Cardiac muscle cell (in vitro differentiated cells and primary cell): ENCODE measurements around the gene ELF4. TPM values are rescaled to one million over a fixed set of nuclear protein-coding genes. Genes with fewer than 3 reads are reported as not detected.

Experiments
- DNase-seq, 2 donors: peaks; one replicate each; pipeline versions ENCODE4 v3.0.0 to v3.0.0-alpha.2; 2010 to 2017; ENCODE audit warnings: low read depth in 1 of 2, low spot score in 1 of 2
- H3K27ac ChIP-seq: fragments of 200-600 bp; sonication (generic); 2 replicates; pipeline ENCODE4 v1.5.1; 2016
- H3K27me3 ChIP-seq: fragments of 200-600 bp; sonication (generic); 2 replicates; pipeline ENCODE4 v1.6.0; 2016; ENCODE audit warnings: control low read depth
- H3K36me3 ChIP-seq: fragments of 200-600 bp; sonication (generic); 2 replicates; pipeline ENCODE4 v1.5.1; 2016; ENCODE audit warnings: control low read depth
- H3K4me1 ChIP-seq: fragments of 200-600 bp; sonication (generic); 2 replicates; pipeline ENCODE4 v1.8.1; 2017; ENCODE audit warnings: low read depth, mild to moderate bottlenecking, mixed run types
- H3K4me3 ChIP-seq: fragments of 200-600 bp; sonication (generic); 2 replicates; pipeline ENCODE4 v1.5.1; 2016; ENCODE audit warnings: mild to moderate bottlenecking
- H3K9me3 ChIP-seq: fragments of 200-600 bp; sonication (generic); 2 replicates; pipeline ENCODE4 v1.5.1; 2017; ENCODE audit warnings: low read depth, mild to moderate bottlenecking, control low read depth
- polyA plus RNA-seq: library from polyadenylated mRNA; unstranded; fragments of >200 nt; fragmentation: Nextera tagmentation; extraction: Ambion mirVana; gene quantifications from 2 replicates; pipeline ENCODE4 v1.2.1, GENCODE V29; 2016
- total RNA-seq: library from RNA; depleted of rRNA; stranded (reverse); fragments of >200 nt; gene quantifications from 2 replicates; pipeline ENCODE4 v1.2.3, GENCODE V29; 2016
- TF ChIP-seq, protein P1 (sequence below): IDR thresholded peaks from 2 replicates; pipeline ENCODE4 v1.5.1; 2012; ENCODE audit warnings: low read depth, mild to moderate bottlenecking, low read length

Gene ELF4
- total and polyA plus RNA-seq, 2 experiments from 2014 or later, result 0.88 to 1.8 TPM

DNA sequence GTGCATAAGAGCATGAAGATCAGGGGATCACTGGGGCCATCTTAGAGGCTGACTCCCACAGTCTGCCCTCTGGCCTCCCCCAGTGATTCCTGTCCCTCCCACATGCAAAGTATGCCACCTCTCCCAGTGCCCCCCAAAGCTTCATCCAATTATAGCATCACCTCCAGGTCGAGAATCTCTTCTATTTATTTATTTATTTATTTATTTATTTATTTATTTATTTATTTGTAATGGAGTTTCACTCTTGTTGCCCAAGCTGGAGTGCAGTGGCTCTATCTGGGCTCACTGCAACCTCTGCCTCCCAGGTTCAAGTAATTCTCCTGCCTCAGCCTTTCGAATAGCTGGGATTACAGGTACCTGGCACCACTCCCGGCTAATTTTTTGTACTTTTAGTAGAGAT lies 77.7 kb downstream of the ELF4 start:
- H3K4me1 ChIP-seq, result no peaks in the 10 kb centered on the region
- no peak for DNase-seq
- no peaks in the 10 kb centered on the region for H3K27me3 ChIP-seq

DNA sequence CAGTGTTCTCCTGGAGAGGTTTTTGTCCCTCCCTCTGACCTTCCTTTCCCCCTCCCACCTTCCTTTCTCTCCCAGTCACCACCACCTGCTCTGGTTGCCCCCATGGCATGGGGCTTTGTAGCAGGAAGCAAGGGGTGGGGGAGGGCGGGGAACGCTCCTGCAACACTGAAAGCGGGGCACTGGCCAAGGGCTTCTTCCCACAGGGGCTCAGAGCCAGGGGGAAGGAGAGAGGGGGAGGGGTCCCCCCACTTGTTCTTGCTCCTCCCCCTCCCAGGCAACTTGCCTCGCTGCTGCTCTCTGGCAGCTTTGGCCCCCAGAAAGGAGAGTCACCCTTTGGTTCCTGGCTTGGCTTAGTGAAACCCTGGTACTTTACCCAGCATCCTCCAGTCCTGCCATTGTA lies 79.5 kb downstream of the ELF4 start:
- DNase-seq, result no peak
- Histone ChIP-seq H3K36me3 (no peaks in the 10 kb centered on the region), H3K4me3 (no peak overlapping the region), H3K4me1 (no peaks in the 10 kb centered on the region), H3K9me3 (no peaks in the 10 kb centered on the region), H3K27ac (no peak overlapping the region), H3K27me3 (no peaks in the 10 kb centered on the region)
- TF ChIP-seq, protein P1, sequence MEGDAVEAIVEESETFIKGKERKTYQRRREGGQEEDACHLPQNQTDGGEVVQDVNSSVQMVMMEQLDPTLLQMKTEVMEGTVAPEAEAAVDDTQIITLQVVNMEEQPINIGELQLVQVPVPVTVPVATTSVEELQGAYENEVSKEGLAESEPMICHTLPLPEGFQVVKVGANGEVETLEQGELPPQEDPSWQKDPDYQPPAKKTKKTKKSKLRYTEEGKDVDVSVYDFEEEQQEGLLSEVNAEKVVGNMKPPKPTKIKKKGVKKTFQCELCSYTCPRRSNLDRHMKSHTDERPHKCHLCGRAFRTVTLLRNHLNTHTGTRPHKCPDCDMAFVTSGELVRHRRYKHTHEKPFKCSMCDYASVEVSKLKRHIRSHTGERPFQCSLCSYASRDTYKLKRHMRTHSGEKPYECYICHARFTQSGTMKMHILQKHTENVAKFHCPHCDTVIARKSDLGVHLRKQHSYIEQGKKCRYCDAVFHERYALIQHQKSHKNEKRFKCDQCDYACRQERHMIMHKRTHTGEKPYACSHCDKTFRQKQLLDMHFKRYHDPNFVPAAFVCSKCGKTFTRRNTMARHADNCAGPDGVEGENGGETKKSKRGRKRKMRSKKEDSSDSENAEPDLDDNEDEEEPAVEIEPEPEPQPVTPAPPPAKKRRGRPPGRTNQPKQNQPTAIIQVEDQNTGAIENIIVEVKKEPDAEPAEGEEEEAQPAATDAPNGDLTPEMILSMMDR, result no peak

More for the DNA sequence above, 77.7 kb downstream of the ELF4 start:
- H3K4me3 ChIP-seq, result no peak overlapping the region
- no peak overlapping the region for H3K27ac ChIP-seq
- H3K9me3 ChIP-seq, result no peaks in the 10 kb centered on the region
- TF ChIP-seq, protein P1, result no peak
- no peaks in the 10 kb centered on the region for H3K36me3 ChIP-seq

DNA sequence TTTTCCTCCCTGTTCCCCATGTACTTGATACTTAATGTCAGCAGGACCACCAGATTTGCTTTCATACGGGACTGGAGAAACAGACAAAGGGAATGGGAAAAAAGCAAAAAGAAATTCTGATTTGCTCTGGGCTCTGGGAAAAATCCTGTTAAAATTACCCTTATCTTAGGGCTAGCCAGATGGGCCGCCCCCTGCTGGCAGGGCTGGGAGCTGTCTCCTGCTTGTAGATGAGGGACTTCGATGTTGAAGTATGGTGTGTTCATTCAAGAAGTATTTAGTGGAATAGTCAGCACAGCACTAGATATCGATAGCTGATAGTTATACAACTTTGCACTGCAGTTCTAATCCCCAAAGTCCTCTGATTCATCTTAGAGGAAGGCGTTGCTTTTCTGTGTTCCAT lies 82.1 kb downstream of the ELF4 start:
- Histone ChIP-seq H3K36me3 (no peaks in the 10 kb centered on the region), H3K4me1 (no peaks in the 10 kb centered on the region), H3K27me3 (no peaks in the 10 kb centered on the region), H3K27ac (no peak overlapping the region), H3K9me3 (no peaks in the 10 kb centered on the region), H3K4me3 (no peak overlapping the region)
- TF ChIP-seq, protein P1, result peak; percentile 48
- peak; percentile 29 to 51 for DNase-seq

DNA sequence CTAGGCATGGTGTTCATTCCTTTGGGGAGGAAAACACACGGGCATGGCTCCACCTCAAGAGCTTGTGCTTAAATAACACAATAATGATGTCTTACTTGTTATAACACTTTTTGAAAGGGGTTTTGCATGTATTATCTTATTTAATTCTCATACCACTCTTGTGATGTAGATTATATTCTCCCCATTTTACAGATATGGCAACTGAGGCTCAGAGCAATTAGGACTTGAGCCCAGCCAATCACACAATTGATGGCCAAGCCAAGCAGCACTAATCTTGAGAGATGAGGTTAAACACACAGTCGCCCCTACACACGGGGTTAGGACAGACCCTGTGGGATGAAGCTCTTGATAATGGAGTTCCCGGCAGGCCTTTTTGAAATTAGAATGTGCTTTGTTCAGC lies 82.7 kb downstream of the ELF4 start:
- no peak for DNase-seq
- TF ChIP-seq, protein P1, result no peak

DNA sequence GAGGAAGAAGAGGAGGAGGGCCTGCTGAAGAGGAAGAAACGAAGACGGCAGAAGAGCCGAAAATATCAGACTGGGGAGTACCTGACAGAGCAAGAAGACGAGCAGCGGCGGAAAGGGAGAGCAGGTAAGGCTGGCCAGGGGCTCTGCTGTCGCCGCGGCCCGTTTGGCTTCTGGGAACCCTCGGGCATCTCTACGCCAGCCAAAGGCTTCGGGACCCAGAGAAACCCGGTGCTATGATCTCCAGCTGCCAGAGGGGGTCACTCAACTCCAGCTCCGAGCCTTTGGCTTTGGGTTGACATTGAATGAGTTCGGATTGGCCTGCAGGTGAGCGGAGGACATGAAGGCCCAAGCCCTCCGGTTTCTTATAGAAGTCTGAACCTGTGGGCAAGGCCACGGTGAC lies 85.0 kb downstream of the ELF4 start:
- H3K4me1 ChIP-seq, result no peaks in the 10 kb centered on the region

More for the DNA sequence above, 82.7 kb downstream of the ELF4 start:
- Histone ChIP-seq H3K4me3 (no peak overlapping the region), H3K4me1 (no peaks in the 10 kb centered on the region), H3K27me3 (no peaks in the 10 kb centered on the region), H3K27ac (no peak overlapping the region), H3K9me3 (no peaks in the 10 kb centered on the region), H3K36me3 (no peaks in the 10 kb centered on the region)

More for the DNA sequence above, 85.0 kb downstream of the ELF4 start:
- Histone ChIP-seq H3K27ac (no peak overlapping the region), H3K36me3 (no peaks in the 10 kb centered on the region), H3K4me3 (no peak overlapping the region), H3K9me3 (no peaks in the 10 kb centered on the region), H3K27me3 (no peaks in the 10 kb centered on the region)
- TF ChIP-seq, protein P1, result no peak
- DNase-seq, result no peak
